RWPE1 (cell line): ENCODE measurements around the gene GRIA4.

ENCODE experiments used
- CTCF ChIA-PET: fragments of 350-600 bp; sonication (Branson Sonifier 250); formaldehyde crosslinking; extraction: SDS; loops from one replicate; lab custom pipeline; 2021; lab: Yijun Ruan, JAX
- POLR2A ChIA-PET: fragments of 400-600 bp; formaldehyde crosslinking; extraction: SDS; loops from one replicate; lab custom pipeline; 2020; ENCODE audit warnings: antibody characterized with exemption; ENCODE audit not compliant: low non-redundant PET; lab: Yijun Ruan, JAX
- DNase-seq: peaks from one replicate; pipeline ENCODE4 v3.0.0; 2012; ENCODE audit warnings: low spot score
- H3K27ac ChIP-seq: fragments of 450-650 bp; 2 replicates; pipeline ENCODE4 v1.5.1; 2017
- TF ChIP-seq, protein P1 (sequence below): fragments of 450-650 bp; conservative IDR thresholded peaks from 2 replicates; pipeline ENCODE4 v1.5.1; 2017; ENCODE audit warnings: low read depth, mild to moderate bottlenecking

GRIA4 gene

GRCh38 chr11:105968021-105968697 lies 358.3 kb downstream of the GRIA4 start:
- TF ChIP-seq, protein P1, sequence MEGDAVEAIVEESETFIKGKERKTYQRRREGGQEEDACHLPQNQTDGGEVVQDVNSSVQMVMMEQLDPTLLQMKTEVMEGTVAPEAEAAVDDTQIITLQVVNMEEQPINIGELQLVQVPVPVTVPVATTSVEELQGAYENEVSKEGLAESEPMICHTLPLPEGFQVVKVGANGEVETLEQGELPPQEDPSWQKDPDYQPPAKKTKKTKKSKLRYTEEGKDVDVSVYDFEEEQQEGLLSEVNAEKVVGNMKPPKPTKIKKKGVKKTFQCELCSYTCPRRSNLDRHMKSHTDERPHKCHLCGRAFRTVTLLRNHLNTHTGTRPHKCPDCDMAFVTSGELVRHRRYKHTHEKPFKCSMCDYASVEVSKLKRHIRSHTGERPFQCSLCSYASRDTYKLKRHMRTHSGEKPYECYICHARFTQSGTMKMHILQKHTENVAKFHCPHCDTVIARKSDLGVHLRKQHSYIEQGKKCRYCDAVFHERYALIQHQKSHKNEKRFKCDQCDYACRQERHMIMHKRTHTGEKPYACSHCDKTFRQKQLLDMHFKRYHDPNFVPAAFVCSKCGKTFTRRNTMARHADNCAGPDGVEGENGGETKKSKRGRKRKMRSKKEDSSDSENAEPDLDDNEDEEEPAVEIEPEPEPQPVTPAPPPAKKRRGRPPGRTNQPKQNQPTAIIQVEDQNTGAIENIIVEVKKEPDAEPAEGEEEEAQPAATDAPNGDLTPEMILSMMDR: no peak
- CTCF ChIA-PET: no interaction called here
- POLR2A ChIA-PET: no interaction called here
- H3K27ac ChIP-seq: no peak overlapping the region
- DNase-seq: peak; percentile 55

GRCh38 chr11:105969756-105970155 lies 359.9 kb downstream of the GRIA4 start:
- POLR2A ChIA-PET: no interaction called here
- CTCF ChIA-PET: no interaction called here
- no peak for DNase-seq
- no peak overlapping the region for H3K27ac ChIP-seq
- TF ChIP-seq, protein P1: no peak

- CTCF ChIA-PET: interaction anchor here (0.6 to 0.7 kb wide), 2 partner anchors 129 to 487 kb away, joined by 3 to 6 read pairs; no protein-coding TSS in a partner anchor
- DNase-seq: no peak
- POLR2A ChIA-PET: no interaction called here
- TF ChIP-seq, protein P1: no peak
- no peak overlapping the region for H3K27ac ChIP-seq
These were observed 365.3 kb downstream of the GRIA4 start for GRCh38 chr11:105975128-105975527.

GRCh38 chr11:105979997-105980703 lies 370.3 kb downstream of the GRIA4 start:
- POLR2A ChIA-PET: no interaction called here
- DNase-seq: no peak
- no peak overlapping the region for H3K27ac ChIP-seq
- CTCF ChIA-PET: interaction anchor here (0.6 kb wide), 1 partner anchor 276 kb away, joined by 4 read pairs; no protein-coding TSS in a partner anchor
- TF ChIP-seq, protein P1: no peak

- TF ChIP-seq, protein P1: no peak
- CTCF ChIA-PET: no interaction called here
- POLR2A ChIA-PET: no interaction called here
- H3K27ac ChIP-seq: no peak overlapping the region
- no peak for DNase-seq
These were observed 376.7 kb downstream of the GRIA4 start for GRCh38 chr11:105986554-105986953.

DNA sequence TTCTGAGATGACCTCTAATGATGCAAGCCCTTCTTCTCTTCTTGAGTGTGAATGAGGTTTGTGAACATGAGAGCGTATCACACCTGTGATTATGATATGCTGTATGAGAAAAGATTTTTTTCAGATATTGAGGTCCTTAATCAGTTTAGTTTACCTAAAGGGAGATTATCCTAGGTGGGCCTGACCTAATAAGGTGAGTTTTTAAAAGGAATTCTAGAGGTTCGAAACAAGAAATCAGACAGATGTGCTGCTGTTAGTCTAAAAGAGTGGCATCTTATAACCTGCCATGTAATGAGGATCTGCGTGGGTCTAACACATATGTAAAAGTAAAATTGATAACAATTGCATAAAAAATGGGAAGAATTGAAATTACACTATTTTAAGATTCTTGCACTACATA lies 378.3 kb downstream of the GRIA4 start:
- no peak for DNase-seq
- no peak overlapping the region for H3K27ac ChIP-seq
- TF ChIP-seq, protein P1: no peak
- ChIA-PET CTCF (no interaction called here), POLR2A (no interaction called here)
